Effector CD8-positive, alpha-beta T cell (primary cell): ENCODE results near the gene TMEM101.
"Not testable (repeated sequence)": the region's sequence is repeated elsewhere in the genome, so short reads cannot be mapped to it uniquely, and the experiment has no call there.

ENCODE experiments used
- DNase-seq: peaks from one replicate; lab custom pipeline; 2025; lab: John Stamatoyannopoulos, UW

The TMEM101 gene

DNA sequence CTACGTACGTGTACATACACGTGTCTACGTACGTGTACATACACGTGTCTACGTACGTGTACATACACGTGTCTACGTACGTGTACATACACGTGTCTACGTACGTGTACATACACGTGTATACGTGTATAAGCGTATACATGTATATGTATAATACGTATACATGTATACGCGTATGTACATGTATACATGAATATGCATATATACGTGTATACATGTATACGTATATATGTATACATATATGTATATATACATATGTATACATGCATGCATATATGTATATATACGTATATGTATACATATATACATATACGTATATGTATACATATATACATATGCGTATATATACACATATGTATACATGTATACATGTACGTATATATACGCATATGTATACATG is 38.9 kb downstream of the TMEM101 start:
- DNase-seq = no peak

DNA sequence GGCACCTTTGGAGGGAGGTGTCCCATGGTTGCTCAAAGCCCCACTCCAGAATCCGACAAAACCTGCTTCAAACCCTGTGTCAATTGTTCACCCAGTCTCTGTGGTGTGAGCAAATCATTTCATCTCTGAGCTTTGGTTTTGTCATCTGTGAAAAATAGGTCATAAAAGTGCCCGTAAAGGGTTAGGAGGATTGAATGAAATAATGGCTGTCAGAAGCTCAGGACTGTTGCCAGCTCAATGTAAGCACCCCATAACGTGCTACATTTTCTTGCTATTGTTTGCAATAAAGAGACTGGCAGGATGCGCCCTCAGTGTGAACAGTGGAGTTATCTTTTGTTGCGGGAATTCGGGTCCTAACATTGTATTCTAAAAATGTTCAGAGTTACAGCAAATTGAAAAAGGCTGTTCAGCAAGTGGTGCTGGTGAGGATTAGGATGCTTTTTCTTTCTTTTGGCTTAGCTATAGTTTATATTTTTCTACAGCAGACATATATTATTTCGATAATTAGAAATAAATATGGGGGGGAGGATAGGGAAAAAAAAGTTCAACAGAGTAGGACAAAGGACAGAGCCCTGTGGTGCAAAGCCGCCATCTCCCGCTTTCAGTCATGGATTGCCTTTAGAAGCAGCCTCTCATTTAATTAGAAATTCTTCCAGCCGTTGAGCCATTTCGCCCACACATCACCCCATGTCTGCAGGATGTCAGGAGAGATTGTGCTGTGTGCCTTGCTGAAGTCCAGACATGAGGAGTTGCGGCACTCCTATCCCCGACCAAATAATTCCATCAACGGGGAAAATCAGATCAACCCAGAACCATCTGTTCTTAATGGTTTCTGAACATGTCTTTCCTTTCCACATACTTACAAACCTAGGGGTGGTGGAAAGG is 40.1 kb downstream of the TMEM101 start:
- DNase-seq = no peak

DNA sequence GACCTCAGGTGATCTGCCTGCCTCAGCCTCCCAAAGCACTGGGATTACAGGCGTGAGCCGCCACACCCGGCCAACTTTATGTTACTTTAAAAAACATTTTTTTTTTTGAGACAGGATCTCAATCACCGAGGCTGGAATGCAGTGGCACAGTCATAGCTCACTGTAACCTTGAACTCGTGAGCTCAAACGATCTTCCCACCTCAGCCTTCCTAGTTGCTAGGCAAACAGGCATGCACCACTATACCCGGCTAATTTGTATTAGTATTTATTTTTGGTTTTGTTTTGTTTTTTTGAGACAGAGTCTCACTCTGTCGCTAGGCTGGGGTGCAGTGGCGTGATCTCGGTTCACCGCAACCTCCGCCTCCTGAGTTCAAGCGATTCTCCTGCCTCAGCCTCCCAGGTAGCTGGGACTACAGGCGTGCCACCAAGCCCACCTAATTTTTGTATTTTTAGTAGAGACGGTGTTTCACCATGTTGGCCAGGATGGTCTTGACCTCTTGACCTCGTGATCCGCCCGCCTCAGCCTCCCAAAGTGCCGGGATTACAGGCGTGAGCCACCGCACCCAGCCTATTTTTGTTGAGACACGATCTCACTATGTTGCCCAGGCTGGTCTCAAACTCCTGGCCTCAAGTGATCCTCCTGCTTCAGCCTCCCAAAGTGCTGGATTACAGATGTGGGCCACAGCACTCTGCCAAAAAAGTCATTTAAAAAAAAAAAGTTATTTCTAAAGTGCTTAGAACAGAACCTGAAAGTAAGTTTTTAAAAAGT is 42.1 kb downstream of the TMEM101 start:
- not testable (repeated sequence) for DNase-seq

DNA sequence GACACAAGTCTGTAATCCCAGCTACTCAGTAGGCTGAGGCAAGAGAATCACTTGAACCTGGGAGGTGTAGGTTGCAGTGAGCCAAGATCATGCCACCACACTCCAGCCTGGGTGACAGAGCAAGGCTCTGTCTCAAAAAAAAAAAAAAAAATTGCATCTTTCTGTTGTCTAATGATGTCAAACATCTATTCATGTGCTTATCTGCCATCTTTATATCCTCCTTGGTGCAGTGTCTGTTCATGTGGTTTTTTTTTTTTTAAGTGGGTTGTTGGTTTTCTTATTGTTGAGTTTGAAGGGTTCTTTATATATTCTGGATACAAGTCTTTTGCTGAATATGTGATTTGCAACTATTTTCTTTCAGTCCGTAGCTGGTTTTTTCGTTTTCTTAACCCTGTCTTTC is 43.3 kb downstream of the TMEM101 start:
- not testable (repeated sequence) for DNase-seq

- DNase-seq = no peak
These were observed 44.4 kb downstream of the TMEM101 start for GRCh38 chr17:43970366-43970765.

DNA sequence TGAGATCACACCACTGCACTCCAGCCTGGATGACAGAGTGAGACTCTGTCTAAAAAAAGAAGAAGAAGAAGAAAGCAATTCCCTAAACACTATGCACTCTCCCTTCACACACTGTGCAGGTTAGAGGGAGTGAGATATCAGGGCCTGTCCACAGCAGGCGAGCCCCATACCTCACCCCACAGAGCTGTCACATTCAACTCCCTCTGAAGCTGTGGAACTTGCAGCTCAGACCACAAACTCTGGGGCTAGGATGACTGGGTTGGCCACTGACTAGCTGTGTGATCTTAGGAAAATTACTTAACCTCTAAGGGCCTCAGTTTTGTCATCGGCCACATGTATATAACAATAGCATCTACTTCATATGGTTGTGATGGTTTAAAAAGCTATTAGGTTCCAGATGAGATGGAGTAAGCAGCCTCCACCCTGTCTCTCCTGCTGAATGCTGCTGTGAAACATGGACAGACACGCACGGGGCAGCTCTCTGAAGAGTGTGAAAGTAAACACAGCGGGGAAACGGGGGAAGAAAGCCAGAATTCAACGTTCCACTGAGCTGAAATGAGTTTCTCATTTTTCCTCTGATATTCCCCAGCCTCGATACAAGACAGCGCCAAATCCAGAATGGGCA is 47.4 kb downstream of the TMEM101 start:
- no peak for DNase-seq

- DNase-seq = no peak
These were observed 48.5 kb downstream of the TMEM101 start for GRCh38 chr17:43966276-43966675.

DNA sequence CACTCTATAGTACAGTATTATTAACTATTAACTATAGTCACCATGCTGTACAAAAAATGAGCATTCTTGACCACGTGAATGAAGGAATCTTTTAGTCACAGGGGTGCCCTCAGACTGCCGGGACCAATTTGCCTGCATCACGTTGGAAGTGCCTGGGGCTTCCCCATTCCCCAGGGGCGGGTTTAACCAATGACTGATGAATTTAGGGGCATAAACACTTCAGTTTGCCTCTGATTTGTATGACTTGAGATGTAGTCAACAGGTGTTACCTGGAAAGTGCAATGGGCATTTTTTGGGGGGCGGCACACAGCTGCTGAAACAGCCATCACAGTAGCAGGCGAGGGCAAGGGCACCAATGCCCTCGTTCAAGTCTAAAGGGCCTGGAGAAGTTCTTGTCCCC is 52.3 kb downstream of the TMEM101 start:
- DNase-seq = no peak

DNA sequence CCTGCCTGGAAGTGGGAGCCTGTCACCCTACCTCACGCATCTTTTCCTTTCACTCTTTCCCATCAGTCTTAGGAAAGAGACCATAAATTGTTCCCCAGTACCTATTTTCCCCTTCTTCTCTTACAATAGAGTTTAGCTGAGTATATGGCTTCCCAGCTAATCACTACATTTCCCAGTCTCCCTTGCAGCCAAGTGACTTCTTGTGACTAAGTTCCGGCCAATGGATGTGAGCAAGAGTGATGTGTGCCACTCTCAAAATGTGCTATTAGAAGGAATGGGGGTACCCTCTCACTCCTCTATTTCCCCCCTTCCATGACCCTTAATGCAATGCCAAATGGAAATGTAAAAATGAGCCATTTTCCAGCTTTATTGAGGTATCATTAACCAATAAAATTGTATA is 52.8 kb downstream of the TMEM101 start:
- DNase-seq = no peak

GRCh38 chr17:43961292-43961691 is 53.5 kb downstream of the TMEM101 start:
- not testable (repeated sequence) for DNase-seq
